ENCODE data around the gene PARVB.

The PARVB gene

DNA sequence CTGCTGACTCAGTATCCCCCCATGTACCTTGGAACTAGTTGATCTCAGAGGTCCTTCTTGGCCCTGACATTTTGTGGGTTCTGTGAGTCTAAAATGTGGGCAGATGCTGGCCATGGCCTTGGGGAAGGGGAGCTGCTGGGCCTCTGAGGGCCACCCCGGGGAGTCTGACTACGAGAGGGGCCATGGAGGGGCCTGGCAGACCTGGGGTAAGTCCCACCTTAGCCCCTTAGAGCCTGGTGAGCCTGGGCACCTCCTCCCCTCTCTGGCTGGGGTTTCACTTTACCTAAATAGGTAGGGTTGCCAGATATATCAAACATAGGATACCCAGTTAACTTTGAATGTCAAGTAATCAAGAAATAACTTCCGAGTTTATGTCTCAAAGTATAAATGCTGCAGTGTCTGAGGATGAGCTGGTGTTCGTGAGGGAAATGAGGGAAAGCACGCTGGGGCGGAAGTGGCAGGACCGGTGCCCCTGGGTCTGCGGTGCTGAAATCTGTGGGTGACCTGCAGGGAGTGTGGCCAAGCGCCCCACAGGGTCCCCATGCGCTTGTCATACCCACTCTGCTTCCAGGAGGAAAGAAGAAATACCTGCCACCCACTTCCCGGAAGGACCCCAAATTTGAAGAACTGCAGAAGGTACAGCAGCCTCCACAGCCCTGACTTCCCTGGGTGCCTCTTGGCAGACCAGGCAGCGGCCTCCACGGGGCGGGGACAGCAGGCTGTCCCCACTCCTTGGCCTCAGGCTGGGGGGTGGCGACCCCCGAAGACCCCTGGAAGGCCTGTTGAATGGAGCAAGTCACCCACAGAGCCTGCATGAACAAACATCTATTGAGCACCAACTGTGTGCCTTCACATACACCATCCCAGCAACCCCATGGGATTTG, 161.4 kb downstream of the PARVB start:
- no peak overlapping the region for H3K4me3 ChIP-seq (ENCODE audit: low read length)
- no peak for DNase-seq (ENCODE audit: low read depth)
- TF ChIP-seq, protein P1, sequence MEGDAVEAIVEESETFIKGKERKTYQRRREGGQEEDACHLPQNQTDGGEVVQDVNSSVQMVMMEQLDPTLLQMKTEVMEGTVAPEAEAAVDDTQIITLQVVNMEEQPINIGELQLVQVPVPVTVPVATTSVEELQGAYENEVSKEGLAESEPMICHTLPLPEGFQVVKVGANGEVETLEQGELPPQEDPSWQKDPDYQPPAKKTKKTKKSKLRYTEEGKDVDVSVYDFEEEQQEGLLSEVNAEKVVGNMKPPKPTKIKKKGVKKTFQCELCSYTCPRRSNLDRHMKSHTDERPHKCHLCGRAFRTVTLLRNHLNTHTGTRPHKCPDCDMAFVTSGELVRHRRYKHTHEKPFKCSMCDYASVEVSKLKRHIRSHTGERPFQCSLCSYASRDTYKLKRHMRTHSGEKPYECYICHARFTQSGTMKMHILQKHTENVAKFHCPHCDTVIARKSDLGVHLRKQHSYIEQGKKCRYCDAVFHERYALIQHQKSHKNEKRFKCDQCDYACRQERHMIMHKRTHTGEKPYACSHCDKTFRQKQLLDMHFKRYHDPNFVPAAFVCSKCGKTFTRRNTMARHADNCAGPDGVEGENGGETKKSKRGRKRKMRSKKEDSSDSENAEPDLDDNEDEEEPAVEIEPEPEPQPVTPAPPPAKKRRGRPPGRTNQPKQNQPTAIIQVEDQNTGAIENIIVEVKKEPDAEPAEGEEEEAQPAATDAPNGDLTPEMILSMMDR (conservative IDR thresholded peaks at IDR 0.05; ENCODE audit: low read length) = no peak

DNA sequence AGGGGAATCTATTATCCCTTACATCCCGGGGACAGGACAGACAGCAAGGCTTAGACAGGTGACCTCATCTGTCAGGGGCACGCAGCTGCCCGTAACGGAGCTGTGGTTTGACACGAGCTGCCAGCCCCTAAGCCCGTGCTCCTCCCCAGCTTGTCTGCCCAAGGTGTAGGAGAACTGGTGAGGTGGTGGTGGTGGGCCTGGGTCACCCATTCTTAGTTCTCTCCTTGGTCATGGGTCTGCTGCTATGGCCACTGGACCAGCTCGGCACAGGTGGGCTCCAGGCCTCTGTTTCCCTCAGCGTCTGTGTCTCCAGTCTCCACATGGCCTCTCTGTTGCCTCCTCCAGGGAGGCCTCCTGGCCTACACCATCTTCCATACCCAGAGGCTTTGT, 162.0 kb downstream of the PARVB start:
- TF ChIP-seq, protein P1 (conservative IDR thresholded peaks at IDR 0.05; ENCODE audit: low read length) = no peak
- no peak overlapping the region for H3K4me3 ChIP-seq (ENCODE audit: low read length)
- no peak for DNase-seq (ENCODE audit: low read depth)

DNA sequence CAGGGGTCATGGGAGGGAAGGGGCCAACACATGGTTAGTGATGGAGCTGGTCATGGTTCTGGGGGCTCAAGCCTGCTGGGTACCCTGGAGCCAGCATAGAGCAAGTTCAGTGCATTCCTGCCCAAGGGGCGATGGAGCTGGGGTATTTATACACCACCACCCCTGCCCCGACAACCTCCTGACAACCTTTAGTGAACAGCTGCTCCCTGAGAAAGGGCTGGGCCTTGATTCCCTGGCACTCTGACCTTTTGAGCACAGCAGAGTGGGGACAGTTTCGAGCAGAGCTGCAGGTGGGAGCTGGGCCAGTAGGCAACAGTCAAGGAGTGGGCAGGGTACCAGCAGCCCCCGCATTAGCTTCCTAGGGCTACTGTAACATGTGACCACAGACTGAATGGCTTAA, 162.6 kb downstream of the PARVB start:
- DNase-seq (ENCODE audit: low read depth) = no peak
- TF ChIP-seq, protein P1 (conservative IDR thresholded peaks at IDR 0.05; ENCODE audit: low read length) = no peak
- H3K4me3 ChIP-seq (ENCODE audit: low read length) = no peak overlapping the region

DNA sequence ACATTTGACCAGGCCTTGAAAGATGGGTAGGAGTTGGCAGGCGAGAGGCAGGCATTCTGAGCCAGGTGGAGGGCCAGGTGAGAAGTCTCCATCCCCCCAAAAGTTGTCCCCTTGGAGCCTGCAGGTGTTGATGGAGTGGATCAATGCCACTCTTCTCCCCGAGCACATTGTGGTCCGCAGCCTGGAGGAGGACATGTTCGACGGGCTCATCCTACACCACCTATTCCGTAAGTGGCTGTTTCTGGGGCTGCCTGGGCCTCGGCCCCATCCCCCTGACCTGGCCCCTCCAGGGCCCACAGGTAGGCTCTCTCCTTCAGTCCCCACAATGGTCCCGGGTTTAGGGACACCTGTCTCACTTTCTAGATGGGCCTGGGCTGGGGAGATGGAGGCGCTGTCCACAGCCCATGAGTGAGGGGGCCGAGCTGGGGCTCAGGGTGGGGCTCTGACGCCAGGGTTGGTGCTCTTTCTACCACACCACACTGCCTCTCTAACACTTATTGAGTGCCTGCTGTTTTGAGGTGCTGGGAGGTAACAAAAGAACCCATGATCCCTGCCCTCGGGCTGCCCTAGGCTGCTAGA, 163.6 kb downstream of the PARVB start:
- TF ChIP-seq, protein P1 (conservative IDR thresholded peaks at IDR 0.05; ENCODE audit: low read length) = no peak

DNA sequence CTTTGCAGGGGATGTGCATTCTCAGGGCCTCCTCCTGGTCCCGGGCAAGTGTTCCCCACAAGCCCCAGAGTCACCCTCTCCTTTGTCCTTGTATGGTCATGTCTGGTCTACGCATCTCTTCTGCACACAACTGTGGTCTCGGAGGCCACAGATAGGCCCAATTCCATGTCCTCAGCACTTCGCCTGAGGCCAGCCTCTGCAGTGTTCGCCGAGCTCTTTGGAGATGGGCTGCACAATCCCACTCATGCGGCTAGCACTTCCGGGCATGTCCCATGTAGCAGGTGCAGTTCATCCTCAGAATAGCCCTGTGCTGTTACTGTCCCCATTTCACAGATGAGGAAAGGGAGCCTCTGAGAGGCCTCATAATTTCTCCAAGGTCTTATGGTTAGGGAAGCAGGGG, 164.2 kb downstream of the PARVB start:
- DNase-seq (ENCODE audit: low read depth) = no peak
- H3K4me3 ChIP-seq (ENCODE audit: low read length) = no peak overlapping the region
- TF ChIP-seq, protein P1 (conservative IDR thresholded peaks at IDR 0.05; ENCODE audit: low read length) = no peak

More for the DNA sequence above, 163.6 kb downstream of the PARVB start:
- DNase-seq (ENCODE audit: low read depth) = no peak
- H3K4me3 ChIP-seq (ENCODE audit: low read length) = no peak overlapping the region

DNA sequence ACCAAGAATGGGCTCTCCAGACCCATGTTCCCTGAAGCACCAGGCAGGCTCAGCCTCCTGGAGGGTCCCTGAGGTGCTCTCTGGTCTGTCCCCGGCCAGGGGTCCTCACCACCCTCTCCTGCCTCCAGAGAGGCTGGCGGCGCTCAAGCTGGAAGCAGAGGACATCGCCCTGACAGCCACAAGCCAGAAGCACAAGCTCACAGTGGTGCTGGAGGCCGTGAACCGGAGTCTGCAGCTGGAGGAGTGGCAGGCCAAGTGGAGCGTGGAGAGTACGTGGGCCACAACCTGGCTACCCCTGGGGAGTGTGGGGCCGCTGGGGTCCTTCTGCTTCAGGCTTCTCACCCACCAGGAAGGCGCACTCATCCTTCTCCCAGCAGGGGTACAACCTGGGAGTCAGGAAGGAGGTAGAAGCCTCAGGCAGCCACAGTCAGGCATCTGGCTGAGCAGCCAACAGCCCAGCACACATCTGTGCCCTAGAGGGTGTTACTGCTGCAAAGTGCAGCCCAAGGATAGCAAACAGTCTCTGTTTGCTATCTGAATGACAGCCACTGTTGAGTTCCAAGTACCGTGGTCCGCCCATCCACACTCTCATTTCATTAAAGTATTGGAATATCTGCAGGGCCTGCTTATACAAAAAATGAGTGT, 165.0 kb downstream of the PARVB start:
- TF ChIP-seq, protein P1 (conservative IDR thresholded peaks at IDR 0.05; ENCODE audit: low read length) = no peak
- DNase-seq (ENCODE audit: low read depth) = no peak

More for the DNA sequence above, 165.0 kb downstream of the PARVB start:
- no peak overlapping the region for H3K4me3 ChIP-seq (ENCODE audit: low read length)
